ENCODE results near the gene TCAP.

TCAP gene

DNA sequence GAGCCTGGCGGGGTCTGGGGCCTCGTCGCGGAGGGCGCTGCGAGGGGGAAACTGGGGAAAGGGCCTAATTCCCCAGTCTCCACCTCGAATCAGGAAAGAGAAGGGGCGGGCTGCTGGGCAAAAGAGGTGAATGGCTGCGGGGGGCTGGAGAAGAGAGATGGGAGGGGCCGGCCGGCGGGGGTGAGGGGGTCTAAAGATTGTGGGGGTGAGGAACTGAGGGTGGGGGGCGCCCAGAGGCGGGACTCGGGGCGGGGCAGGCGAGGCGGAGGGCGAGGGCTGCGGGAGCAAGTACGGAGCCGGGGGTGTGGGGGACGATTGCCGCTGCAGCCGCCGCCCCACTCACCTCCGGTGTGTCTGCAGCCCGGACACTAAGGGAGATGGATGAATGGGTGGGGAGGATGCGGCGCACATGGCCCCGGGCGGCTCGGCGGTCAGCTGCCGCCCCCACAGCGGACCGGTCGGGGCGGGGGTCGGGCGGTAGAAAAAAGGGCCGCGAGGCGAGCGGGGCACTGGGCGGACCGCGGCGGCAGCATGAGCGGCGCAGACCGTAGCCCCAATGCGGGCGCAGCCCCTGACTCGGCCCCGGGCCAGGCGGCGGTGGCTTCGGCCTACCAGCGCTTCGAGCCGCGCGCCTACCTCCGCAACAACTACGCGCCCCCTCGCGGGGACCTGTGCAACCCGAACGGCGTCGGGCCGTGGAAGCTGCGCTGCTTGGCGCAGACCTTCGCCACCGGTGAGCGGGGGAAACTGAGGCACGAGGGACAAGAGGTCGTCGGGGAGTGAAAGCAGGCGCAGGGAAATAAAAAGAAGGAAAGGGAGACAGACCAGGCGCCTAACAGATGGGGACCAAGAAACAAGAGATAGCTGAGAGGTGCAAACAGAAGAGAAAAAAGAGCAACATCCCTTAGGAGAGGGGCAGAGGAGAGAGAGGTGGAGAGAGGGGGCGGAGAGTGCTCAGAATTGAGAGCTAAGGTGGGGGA, 3.1 kb downstream of the TCAP start, which contains the start of gene PNMT:
Gene PNMT, plus strand, starts transcription at position 509 of the 980 bp plus-strand sequence. Its CDS starts 23 bp downstream, at position 532.
- no peak for DNase-seq

DNA sequence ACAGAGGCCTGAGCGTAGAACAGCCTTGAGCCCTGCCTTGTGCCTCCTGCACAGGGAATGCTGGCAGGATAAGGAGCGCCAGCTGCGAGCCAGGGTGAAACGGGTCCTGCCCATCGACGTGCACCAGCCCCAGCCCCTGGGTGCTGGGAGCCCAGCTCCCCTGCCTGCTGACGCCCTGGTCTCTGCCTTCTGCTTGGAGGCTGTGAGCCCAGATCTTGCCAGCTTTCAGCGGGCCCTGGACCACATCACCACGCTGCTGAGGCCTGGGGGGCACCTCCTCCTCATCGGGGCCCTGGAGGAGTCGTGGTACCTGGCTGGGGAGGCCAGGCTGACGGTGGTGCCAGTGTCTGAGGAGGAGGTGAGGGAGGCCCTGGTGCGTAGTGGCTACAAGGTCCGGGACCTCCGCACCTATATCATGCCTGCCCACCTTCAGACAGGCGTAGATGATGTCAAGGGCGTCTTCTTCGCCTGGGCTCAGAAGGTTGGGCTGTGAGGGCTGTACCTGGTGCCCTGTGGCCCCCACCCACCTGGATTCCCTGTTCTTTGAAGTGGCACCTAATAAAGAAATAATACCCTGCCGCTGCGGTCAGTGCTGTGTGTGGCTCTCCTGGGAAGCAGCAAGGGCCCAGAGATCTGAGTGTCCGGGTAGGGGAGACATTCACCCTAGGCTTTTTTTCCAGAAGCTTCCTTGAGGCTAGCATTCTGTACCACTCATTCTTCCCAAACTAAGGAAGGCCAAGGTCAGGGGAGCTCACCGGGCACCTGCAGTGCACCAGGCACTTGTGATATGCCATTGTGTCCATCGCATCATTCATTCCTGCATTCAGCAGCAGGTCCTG, 5.0 kb downstream of the TCAP start:
- no peak for DNase-seq

DNA sequence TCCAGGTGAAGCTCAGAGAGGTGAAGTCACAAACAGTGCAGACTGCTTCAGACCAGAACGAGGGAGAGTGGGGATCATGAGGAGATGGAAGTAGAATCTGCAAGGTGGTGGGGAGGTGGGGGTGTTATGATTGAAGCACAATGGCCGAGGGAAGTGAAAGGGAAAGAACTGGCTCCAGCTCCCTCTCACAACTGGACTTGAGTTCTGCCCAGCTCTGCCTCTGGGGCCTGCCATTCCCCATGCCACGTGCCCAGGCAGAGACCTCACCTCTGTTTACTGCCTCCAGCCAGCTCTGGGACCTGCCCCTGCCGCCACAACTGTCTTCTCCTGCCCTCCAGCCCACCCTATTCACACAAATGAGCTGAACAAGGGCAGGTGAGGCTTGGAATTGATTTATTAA, 5.6 kb downstream of the TCAP start:
- no peak for DNase-seq

DNA sequence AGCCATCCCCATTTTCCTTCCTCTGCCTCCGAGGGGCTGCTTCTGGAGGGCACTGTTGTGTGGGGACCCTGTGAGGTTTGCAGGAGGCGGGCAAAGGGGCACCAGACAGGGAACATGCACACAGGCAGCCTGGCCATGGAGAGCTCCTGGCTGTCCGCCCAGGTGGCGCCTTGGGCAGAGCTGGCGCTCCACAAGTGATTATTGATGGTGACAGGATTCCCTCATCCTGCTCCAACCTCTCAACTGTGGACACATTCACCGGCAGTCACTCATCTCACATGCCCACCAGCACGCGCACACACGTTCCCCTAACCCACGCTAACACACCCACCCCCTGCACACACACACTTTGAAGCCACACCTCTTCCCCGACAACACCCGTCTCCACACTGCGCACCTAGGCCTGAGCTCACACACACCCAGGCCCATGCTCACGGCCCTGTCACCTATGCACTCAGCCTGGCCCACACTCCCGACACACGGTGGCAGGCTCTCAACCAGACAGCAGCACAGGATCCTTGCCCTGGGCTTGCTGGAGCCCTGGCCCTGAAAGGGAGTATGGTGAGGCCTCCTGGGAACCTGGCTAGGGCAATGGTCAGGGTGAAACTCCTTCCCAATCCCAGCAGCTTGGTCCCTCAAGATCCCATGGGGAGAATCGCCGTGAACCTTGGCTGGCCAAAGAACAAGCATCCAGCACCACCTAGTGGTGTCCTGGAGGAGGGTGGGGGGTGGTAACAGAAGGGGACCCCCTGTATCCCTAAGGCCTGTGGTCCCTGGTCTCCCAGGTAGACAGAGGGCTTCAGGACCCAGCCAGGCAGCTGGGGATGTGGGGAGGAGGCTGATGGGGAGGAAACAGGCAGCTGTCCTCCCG, 6.7 kb downstream of the TCAP start:
- no peak for DNase-seq

DNA sequence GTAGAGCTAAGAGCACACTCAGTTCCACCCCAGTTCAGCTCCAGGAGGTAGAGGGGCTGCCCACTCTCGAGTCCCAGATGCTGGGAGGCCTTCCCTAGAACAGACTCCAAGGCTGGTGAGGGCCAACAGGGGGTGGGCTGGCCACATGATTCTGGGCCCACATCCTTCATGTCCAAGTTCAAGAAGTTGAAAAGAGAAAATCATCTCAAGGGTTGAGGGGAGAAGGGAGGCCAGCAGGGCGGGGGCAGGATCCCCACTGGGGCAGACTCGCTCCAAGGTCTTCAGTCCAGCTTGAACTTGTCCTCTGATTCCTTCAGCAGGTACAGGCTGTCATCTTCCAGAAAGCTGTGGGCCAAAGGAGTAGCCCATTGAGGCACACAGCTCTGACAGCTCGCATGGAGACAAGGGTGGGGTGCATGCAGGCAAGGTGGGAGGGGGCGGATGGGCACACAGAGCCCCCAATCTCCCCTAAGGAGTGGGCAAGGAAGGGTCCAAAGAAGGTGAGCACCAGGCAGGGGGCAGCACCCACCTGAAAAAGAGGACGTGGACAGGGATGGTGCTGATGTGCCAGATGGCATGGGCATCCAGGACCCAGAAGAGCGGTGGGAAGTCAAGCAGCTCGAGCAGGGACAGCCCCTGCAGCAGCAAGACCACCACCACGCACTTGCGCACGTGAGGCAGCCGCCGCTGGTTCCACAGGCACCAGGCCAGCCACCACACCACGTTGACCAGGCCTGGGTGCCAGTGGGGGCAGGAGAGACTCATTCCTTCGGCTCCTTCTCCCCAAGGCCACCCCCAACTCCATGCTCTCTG, 7.6 kb downstream of the TCAP start:
- DNase-seq, result no peak

DNA sequence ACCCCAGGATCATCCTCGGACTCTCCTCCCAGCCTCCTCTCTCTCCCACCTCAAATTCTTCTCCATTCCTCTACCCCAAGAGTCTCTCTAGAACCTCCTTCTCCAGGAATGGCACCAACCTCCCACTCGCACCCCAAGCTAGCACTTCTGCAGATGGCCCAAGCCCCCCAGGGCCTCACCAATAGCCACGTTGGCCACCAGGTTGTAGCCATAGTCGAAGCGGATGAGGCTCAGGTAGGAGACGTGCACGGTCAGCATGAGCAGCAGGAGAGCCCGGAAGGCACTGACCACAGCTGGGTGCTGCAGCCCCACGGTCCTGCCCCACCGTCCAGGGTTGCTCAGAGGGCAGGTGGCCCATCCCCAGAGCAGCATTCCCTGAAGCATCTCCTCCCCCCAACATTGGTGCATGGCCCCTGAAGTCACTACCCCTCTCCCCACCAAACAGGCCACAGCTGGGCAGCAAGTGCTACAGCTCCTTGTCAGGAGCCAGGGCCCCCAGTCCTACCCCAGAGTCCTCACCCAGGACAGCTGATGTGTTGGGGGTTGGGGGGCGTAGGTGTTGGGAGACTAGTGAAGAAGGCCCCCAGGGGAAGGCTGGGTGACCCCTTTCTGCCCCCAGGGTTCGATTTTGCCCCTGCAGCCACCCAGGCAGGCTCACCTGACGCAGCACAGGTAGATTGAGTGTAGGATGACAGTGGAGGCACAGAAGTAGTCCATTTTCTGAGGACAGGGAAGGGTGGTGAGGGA, 8.4 kb downstream of the TCAP start:
- no peak for DNase-seq

DNA sequence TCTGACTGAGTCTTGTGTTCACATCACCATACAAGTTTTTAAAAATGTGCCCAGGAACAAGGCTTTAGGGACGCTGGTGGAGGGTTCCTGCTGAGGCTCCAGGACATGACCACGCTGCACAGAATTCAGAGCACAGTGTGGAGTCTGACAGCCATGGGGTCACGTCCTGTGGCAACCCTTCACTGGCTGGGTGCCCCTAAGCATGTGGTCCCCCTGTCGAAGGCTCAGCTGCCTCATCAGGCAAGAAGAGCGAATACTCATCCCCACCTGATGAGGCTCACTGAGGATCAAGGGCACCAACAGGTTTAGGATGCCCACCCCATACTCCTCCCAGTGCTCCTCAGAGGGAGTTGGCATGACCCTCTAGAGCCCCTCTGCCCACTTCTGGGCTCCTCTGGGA, 9.0 kb downstream of the TCAP start:
- no peak for DNase-seq

DNA sequence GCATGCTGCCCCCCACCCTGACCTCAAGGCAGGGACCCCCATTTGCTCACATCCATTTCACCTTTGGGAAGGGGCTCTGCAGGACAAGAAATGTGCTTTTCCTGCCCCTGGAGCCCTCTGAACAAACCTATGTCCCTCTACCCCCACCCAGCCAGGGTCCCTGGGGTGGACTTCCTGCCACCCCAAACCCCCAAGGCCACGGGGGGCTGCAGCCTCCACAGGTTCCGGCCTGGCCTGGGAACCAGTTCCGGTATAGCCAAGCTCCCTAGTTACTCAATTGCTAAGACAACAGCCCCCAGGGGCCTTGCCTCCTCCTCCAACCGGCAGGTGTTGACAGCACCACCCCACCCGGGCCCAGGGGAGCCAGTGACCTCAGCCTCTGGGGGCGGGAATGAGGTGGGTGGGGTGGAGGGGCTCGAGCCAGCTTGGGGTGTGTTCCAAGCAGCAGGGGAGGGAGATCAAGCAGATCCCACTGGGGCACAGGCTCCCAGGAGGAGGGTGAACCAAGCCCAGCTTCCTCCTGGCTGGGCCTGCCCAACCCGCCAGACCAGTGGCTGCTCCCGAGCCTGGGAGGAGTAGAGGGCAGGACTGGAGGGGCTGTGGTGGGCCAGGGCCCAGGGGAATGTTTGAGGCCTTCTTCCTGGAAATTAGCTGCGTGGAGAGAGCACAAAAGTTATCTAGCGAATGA, 9.7 kb downstream of the TCAP start:
- DNase-seq, result no peak

DNA sequence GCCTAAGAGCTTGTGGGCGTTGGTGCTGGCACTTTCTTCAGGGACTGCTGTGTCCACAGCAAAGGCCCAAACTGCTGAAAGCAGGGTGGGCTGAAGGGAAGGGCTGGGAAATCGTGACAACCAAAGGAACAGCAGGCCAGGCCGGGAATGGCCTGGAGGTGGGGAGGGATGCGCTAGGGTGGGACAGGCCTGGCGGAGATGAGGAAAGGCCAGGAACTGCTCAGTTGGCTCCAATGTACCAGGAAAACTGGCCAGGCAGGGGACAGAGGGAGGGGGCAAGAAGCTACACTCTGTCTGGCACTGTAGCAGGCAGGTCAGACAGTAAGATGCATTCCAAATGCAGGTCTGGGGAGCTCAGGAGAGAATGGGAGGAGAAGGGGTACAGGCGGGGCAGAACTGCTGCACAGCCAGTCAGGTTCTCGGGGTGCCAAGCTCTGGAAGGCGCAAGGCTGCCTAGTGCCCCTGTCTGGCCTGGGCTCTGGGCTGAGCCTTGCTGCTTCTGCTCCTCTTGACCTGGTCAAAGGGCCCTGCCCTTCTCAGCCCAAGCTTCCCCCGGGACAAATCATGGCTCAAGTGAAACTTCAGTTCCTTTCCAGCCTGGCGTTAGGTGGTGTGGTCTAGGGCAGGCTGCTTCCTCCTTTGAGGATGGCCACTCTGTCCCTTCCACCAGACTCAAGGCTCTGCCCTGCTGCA, 10.4 kb downstream of the TCAP start:
- no peak for DNase-seq

DNA sequence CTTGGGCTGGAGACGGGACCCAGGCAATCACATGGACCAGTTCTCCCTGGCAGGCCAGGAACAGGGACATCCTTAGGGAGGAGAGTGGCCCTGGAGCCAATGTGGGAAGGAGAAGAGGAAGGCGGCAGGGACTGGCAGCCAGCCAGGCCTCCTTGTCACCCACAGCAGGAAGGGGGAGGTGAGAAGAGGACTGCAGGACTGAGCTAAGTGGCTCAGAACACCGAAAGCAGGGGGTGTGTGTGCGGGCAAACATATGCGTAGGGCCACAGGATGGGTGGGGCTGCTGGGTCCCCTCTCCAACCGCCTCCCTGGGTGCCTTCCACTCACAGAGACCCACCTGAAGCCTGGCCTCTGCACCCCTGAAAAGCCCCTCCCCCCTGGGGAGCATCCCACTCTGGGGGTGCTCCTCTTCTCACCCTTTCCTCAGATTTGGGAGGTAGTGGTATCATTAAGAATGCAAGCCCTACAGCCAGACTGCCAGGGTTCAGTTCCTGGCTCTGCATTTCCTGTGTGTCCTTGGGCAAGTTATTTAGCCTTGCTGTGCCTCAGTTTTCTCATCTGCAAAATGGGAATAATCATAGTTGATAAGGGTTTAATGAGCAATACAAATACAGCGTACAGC, 11.2 kb downstream of the TCAP start:
- DNase-seq, result no peak

DNA sequence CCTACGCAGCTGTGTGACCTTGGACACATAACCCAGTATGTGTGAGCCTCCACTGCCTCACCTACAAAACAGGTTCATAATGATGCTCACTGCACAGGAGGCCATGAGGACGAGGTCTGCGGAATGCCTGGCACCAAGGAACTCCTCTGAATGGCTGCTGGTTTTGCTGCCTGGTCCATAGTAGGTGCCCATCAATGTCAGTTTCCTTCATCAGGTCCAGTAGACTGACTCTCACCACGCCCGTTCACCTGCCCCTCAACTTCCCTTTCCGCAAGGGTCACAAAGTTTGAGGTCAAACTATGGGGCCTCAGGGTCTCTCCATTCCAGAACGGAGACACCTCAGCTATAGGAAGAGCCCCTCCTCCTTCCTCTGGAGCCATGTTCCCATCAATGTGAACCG, 11.9 kb downstream of the TCAP start:
- DNase-seq, result no peak

DNA sequence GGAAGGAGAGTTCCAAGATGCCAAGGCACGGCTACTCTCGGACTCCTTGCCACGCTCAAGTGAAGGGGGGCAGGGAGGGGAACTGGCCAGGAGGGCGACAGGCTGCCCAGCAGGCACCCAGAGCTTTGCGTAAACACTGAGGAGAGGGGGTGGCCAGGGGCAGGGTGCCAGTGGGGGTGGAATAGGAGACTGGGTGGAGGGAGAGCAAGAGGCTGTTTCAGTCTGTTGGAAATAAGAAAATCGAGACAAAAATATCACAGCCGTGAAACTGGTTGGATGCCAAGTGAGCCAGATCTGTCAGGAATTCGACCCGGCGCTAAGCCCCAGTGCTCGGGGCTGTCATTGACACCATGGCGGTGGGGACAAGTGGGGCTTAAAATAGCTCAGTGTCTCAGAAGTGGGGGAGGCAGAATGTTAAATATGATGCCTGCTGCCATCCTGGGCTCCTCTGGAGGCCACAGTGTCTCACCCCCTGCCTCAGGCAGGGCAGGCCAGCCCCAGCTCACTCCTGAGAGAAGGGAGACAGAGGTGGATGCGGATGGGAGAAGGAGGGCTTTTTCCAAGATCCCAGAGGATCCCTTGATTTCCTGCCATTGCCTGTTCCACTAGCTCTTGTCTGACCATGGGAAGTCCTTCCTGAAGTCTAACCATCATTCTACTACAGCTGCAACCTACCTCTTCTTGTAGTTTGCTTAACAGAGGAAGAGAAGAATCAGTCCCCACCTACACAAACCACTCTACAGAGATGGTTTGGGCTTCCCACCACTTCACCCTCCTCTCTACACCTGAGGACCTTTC, 12.6 kb downstream of the TCAP start:
- no peak for DNase-seq

DNA sequence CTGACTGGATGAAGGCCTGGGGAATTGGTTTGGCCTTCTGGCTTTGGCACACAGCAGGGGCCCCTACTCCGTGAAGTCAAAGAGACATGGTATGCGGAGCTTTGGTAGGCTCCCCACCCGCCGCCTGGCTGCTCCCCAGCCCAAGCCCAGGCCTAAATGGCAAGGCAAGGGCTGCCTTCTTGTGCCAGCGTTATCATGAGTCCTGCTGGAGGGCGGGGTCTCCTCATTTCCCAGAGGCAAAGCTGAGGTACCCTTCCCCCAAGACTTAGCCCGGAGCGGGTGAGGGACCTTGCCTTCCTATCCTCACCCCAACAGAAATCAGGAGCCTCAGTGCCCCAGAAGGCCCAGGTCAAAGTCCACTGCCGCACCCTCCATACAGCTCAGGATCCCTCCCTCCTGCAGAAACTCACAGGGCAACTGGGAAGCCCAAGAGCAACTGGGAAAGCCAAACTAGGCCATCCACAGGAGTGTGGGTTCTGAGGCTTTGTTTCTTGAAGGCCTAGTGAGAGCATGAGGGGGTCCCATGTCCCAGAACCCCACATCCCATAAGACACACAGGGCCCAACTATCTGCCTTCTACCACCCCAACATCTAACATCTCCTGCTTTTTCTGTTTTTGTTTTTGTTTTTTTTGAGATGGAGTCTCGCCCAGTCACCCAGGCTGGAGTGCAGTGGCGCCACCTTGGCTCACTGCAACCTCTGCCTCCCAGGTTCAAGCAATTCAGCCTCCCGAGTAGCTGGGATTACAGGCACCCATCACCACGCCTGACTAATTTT, 13.4 kb downstream of the TCAP start:
- no peak for DNase-seq

DNA sequence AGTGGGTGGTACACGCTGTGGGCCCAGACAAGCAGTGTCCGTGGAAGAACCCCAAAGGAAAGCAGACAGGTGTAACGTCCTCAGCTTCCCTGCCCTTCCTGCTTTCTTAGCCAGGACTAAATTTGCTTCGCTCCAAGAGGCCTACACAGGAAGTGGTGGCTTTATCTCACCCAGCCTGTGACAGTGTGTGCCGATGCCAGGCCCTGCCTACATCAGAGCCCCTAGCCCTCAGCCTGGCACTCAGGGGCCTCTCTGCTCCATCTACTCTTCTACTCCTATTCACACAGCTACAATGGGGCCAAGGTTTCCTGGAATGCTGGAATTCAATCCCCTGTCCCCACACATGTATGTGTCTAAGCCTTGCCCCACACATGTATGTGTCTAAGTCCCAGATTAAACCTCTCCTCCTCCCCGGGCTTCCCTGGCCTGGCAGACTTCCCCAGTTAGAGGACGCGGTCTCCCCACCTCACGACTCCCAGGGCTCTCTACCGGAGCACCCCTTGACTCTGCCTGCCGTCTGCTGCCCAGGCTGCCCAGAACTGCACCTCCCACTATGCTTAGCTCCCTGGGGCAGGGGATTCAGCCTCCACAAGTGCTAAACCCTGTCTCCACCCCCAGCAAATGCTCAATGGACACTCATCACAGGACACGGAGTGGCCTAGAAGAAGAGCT, 14.5 kb downstream of the TCAP start:
- no peak for DNase-seq

DNA sequence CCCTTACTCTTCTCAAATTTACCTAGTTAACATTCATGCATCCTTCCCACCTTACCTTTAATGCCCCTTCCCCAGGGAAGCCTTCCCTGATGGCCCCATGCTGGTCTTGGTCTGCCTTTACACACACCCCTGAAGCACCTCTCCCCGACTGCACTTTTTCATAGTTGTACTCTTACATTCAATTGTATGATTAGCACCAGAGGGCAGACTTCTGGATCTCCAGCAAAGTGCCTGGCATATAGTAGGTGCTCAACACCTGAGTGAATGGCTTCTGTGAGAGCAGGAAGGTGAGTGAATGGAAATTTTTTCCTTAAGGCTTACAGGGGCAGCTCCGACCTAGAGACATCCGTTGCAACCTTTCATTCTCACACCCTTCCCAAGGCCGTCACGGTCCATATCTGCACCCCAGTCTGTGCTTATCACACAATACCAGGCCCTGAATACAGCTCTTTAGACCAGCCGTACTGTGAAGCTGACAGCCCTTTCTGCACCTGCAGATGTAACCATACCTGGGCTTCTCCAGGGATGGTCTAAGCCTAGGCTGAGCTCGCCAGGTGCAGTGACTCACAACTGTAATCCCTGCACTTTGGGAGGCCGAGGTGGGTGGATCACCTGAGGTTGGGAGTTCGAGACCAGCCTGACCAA, 18.3 kb downstream of the TCAP start:
- no peak for DNase-seq

DNA sequence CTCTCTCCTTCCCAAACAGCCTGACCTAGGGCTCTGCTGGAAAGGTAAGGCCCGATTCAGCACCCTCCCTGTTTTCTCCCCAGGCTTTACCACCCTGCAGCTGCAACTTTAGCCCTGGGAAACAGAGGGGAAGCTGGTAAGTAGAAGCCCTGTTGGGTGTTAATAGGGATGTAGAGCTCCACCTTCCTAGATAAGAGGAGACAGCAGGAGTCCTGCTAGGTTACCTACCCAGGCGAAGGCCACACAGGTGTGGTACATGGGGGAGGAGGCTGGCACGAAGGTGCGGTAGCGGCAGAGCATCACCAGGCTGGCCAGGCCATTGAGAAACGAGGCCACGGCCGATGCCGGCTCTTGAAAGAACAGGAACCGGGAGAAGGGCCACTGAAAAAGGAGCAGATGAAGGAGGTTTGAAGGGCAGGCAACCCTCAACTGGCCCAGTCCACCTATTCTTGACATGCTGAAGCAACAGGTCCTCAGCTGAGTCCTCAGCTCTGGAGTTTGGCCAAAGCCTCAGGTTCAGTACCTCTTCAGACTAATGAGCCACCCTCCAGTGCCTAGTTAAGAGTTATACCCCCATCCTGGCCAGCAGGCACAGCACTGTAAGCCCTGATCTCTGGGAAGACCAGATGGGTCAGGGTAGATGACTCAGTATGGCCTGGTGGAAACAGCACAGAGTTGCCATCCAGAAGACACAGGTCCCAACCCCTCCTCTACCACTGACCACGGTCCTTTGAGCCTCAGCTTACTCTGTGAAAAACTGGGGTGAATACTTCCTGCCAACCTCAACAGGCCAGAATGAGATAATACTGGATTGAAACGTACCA, 19.4 kb downstream of the TCAP start:
- DNase-seq, result no peak
